Type B pancreatic cell (in vitro differentiated cells): ENCODE results near the gene ST8SIA1. TPM values are rescaled to one million over a fixed set of nuclear protein-coding genes. Genes with fewer than 3 reads are reported as not detected.
A peak's percentile ranks its signal among the peaks of the same experiment; 100 is the strongest.
"Not testable (repeated sequence)": the region's sequence is repeated elsewhere in the genome, so short reads cannot be mapped to it uniquely, and the experiment has no call there.

Source experiments
- DNase-seq: peaks from one replicate; pipeline ENCODE4 v3.0.0; 2021; ENCODE audit warnings: mixed read lengths; ENCODE audit not compliant: unreplicated experiment; ENCODE audit errors: extremely low spot score
- H3K27ac Mint-ChIP-seq: 2 replicates; pipeline ENCODE4 v1.8.0; 2021; ENCODE audit warnings: mild to moderate bottlenecking, mixed read lengths
- H3K27me3 Mint-ChIP-seq: 2 replicates; pipeline ENCODE4 v1.8.0; 2021; ENCODE audit warnings: mixed read lengths
- H3K36me3 Mint-ChIP-seq: 2 replicates; pipeline ENCODE4 v1.8.0; 2021; ENCODE audit warnings: mixed read lengths
- H3K4me1 Mint-ChIP-seq: one replicate; pipeline ENCODE4 v1.8.0; 2021; ENCODE audit warnings: mixed read lengths; ENCODE audit not compliant: unreplicated experiment
- H3K4me3 Mint-ChIP-seq: 2 replicates; pipeline ENCODE4 v1.8.0; 2021; ENCODE audit warnings: mild to moderate bottlenecking, mixed read lengths
- H3K9me3 Mint-ChIP-seq: 2 replicates; pipeline ENCODE4 v1.8.0; 2021; ENCODE audit warnings: mixed read lengths
- long read RNA-seq: library from polyadenylated mRNA; unstranded; transcript quantifications from one replicate; pipeline ENCODE4 v2.0.0, GENCODE V29; 2020
- total RNA-seq: library from RNA; stranded (reverse); gene quantifications from 2 replicates; pipeline ENCODE4 v1.2.1, GENCODE V29; 2021; ENCODE audit warnings: low replicate concordance
- TF ChIP-seq, protein P1 (sequence below): fragments of 200-600 bp; sonication (generic); conservative IDR thresholded peaks from 2 replicates; pipeline ENCODE4 v1.5.0; 2021; ENCODE audit warnings: antibody characterized with exemption, mild to moderate bottlenecking

Gene ST8SIA1
- 1.7 and 6.3 TPM in 2 replicates for total RNA-seq
- long read RNA-seq: 0 reads

DNA sequence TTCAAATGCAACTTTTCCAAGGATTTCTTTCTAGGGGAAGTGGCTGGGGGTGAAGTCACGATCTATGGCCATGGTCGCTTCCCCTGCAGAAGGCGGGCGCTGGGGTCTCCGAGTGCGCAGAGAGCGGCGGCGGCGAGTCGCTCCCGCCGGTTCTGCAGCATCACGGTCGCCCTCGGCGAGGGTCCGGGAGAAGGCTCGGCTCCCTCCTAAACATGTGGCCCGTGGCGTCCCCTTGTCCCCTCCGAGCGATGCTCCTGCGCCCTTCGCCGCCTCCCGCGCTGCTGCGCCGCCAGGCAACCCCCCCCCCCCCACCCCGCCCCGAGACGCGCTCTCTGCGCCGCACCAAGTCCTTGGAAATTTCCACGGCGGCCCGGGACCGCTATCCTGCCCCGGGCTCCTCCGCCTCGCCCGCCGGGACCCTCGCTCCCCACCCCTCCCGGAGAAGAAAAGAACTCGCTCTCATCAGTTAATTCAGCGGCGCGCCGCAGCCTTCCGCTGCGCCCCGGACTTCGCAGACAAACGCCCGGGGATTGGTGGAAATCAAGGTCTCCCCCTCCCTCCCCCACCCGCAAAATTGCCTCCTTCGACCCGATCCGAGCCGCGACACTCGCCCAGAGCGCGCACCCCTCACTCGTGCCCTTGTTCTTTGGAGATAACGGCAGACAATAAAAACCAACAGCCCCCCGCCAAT is at the start of gene ST8SIA1:
Gene ST8SIA1 (minus strand): TSS at position 298 of the 691 bp plus-strand sequence. CDS start 475 bp downstream, outside the sequence.
- peak; percentile 71 for DNase-seq
- Mint-ChIP-seq H3K36me3 (no peaks in the 10 kb centered on the region), H3K9me3 (no peaks in the 10 kb centered on the region), H3K4me1 (peaks cover 7% of the 10 kb centered on the region), H3K27me3 (peaks cover 89% of the 10 kb centered on the region), H3K4me3 (peak within 1 kb of the TSS; percentile 93), H3K27ac (peak within 1 kb of the TSS; percentile 63)
- TF ChIP-seq, protein P1, sequence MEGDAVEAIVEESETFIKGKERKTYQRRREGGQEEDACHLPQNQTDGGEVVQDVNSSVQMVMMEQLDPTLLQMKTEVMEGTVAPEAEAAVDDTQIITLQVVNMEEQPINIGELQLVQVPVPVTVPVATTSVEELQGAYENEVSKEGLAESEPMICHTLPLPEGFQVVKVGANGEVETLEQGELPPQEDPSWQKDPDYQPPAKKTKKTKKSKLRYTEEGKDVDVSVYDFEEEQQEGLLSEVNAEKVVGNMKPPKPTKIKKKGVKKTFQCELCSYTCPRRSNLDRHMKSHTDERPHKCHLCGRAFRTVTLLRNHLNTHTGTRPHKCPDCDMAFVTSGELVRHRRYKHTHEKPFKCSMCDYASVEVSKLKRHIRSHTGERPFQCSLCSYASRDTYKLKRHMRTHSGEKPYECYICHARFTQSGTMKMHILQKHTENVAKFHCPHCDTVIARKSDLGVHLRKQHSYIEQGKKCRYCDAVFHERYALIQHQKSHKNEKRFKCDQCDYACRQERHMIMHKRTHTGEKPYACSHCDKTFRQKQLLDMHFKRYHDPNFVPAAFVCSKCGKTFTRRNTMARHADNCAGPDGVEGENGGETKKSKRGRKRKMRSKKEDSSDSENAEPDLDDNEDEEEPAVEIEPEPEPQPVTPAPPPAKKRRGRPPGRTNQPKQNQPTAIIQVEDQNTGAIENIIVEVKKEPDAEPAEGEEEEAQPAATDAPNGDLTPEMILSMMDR: no peak

- H3K9me3 Mint-ChIP-seq: no peaks in the 10 kb centered on the region
- TF ChIP-seq, protein P1: no peak
- no peaks in the 10 kb centered on the region for H3K4me1 Mint-ChIP-seq
- H3K27ac Mint-ChIP-seq: no peak overlapping the region
- no peak for DNase-seq
- H3K36me3 Mint-ChIP-seq: peaks cover 5% of the 10 kb centered on the region
- no peaks in the 10 kb centered on the region for H3K27me3 Mint-ChIP-seq
- H3K4me3 Mint-ChIP-seq: no peak overlapping the region
Observed at GRCh38 chr12:22380031-22380430, 45.5 kb upstream of the ST8SIA1 start.

GRCh38 chr12:22377731-22378496 is 43.4 kb upstream of the ST8SIA1 start:
- H3K4me3 Mint-ChIP-seq: no peak overlapping the region
- no peaks in the 10 kb centered on the region for H3K4me1 Mint-ChIP-seq
- no peaks in the 10 kb centered on the region for H3K9me3 Mint-ChIP-seq
- TF ChIP-seq, protein P1: no peak
- DNase-seq: no peak
- H3K36me3 Mint-ChIP-seq: peaks cover 5% of the 10 kb centered on the region
- no peak overlapping the region for H3K27ac Mint-ChIP-seq
- peaks cover 9% of the 10 kb centered on the region for H3K27me3 Mint-ChIP-seq

DNA sequence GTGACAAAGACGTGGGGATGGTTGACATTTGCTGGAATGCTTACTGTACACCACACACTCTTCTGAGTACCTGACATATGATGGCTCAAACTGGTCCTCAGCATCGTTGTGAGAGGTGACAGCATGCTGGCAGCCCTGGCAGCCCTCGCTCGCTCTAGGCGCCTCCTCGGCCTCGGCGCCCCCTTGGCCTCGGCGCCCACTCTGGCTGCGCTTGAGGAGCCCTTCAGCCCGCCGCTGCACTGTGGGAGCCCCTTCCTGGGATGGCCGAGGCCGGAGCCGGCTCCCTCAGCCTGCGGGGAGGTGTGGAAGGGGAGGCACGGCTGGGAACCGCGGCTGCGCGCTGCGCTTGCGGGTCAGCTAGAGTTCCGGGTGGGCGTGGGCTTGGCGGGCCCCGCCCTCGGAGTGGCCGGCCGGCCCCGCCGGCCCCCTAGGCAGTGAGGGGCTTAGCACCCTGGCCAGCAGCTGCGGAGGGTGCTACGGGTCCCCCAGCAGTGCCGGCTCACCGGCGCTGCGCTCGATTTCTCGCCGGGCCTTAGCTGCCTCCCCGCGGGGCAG is 42.2 kb upstream of the ST8SIA1 start:
- H3K4me1 Mint-ChIP-seq, H3K36me3 Mint-ChIP-seq, H3K27ac Mint-ChIP-seq, H3K27me3 Mint-ChIP-seq, DNase-seq, H3K4me3 Mint-ChIP-seq, H3K9me3 Mint-ChIP-seq: not testable (repeated sequence)

GRCh38 chr12:22374508-22374907 is 40.0 kb upstream of the ST8SIA1 start:
- no peaks in the 10 kb centered on the region for H3K9me3 Mint-ChIP-seq
- no peak overlapping the region for H3K27ac Mint-ChIP-seq
- H3K4me1 Mint-ChIP-seq: no peaks in the 10 kb centered on the region
- H3K4me3 Mint-ChIP-seq: no peak overlapping the region
- DNase-seq: no peak
- H3K36me3 Mint-ChIP-seq: peaks cover 5% of the 10 kb centered on the region
- TF ChIP-seq, protein P1: no peak
- peaks cover 12% of the 10 kb centered on the region for H3K27me3 Mint-ChIP-seq
